CD4-positive, alpha-beta T cell (primary cell): ENCODE measurements around the gene FEZ2. TPM values are rescaled to one million over a fixed set of nuclear protein-coding genes. Genes with fewer than 3 reads are reported as not detected.

Experiments used
- ATAC-seq: fragments of 200-7000 bp; cut with Tn5 transposase; one replicate; pipeline ENCODE4 v1.10.0; 2022; ENCODE audit warnings: mild to moderate bottlenecking; ENCODE audit not compliant: poor library complexity
- CTCF ChIA-PET: fragments of 350-600 bp; sonication (Branson Sonifier 250); formaldehyde crosslinking; loops from one replicate; lab custom pipeline; 2021; ENCODE audit warnings: antibody characterized with exemption, inconsistent platforms; lab: Charles Lee
- POLR2A ChIA-PET: fragments of 350-600 bp; sonication (Branson Sonifier 250); formaldehyde crosslinking; loops from one replicate; lab custom pipeline; 2021; ENCODE audit warnings: antibody characterized with exemption, inconsistent platforms; lab: Charles Lee
- DNase-seq, 14 experiments: peaks; one replicate each; pipeline ENCODE4 v3.0.0-alpha.2; 2013 to 2020; ENCODE audit warnings: mixed read lengths in 2 of 14
- H3K27ac ChIP-seq, 2 donors: one replicate each; pipeline versions ENCODE4 v1.5.1 to v1.7.0; 2013; ENCODE audit warnings: low read length in 2 of 2, low read depth in 1 of 2, mild to moderate bottlenecking in 1 of 2
- H3K27me3 ChIP-seq, 2 experiments: 1 replicate in 1 of 2; 2 replicates in 1 of 2; pipeline versions ENCODE4 v1.6.1 to v1.7.0; 2013; ENCODE audit warnings: low read length in 2 of 2, control low read depth in 1 of 2, mild to moderate bottlenecking in 1 of 2, moderate library complexity in 1 of 2; ENCODE audit not compliant: insufficient read depth in 2 of 2, control insufficient read depth in 1 of 2
- H3K36me3 ChIP-seq: one replicate; pipeline ENCODE4 v1.6.1; 2013; ENCODE audit warnings: low read length, control low read depth; ENCODE audit not compliant: insufficient read depth
- H3K4me1 ChIP-seq: one replicate; pipeline ENCODE4 v1.6.1; 2013; ENCODE audit warnings: low read length, control low read depth; ENCODE audit not compliant: insufficient read depth
- H3K4me3 ChIP-seq: one replicate; pipeline ENCODE4 v1.5.1; 2013; ENCODE audit warnings: mild to moderate bottlenecking, low read length, moderate library complexity
- H3K9me3 ChIP-seq, 2 experiments: 1 replicate in 1 of 2; 2 replicates in 1 of 2; pipeline versions ENCODE4 v1.6.1 to v1.7.0; 2013; ENCODE audit warnings: low read length in 2 of 2, mild to moderate bottlenecking in 2 of 2, control low read depth in 1 of 2, moderate library complexity in 1 of 2; ENCODE audit not compliant: control insufficient read depth in 1 of 2, insufficient read depth in 1 of 2
- H3K27ac Mint-ChIP-seq: one replicate; pipeline ENCODE4 v1.8.0; 2020; ENCODE audit warnings: mixed read lengths
- H3K27me3 Mint-ChIP-seq: one replicate; pipeline ENCODE4 v1.8.0; 2021; ENCODE audit warnings: mixed read lengths
- H3K36me3 Mint-ChIP-seq: one replicate; pipeline ENCODE4 v1.8.0; 2021; ENCODE audit warnings: low read depth, mixed read lengths
- H3K4me1 Mint-ChIP-seq: one replicate; pipeline ENCODE4 v1.8.0; 2021; ENCODE audit warnings: low read depth, mixed read lengths
- H3K4me3 Mint-ChIP-seq: one replicate; pipeline ENCODE4 v1.8.0; 2020; ENCODE audit warnings: mild to moderate bottlenecking, mixed read lengths
- H3K9me3 Mint-ChIP-seq: one replicate; pipeline ENCODE4 v1.8.0; 2020; ENCODE audit warnings: mixed read lengths
- CTCF ChIP-seq: fragments of 200-600 bp; IDR thresholded peaks from one replicate; pipeline ENCODE4 v1.8.0; 2022; ENCODE audit warnings: antibody characterized with exemption, mild to moderate bottlenecking
- intact Hi-C, 2 experiments: fragments of 100-400 bp; cut with DNase I in 1 of 2; cut with micrococcal nuclease in 1 of 2; formaldehyde crosslinking; loops; one replicate each; pipeline versions ENCODE4 v1.15.1 to v1.9.0; 2023 to 2025; cut with DNase I, micrococcal nuclease
- total RNA-seq, 174 experiments: library from RNA in 2 of 174; stranded (reverse) in 2 of 174; gene quantifications; one replicate each; pipeline ENCODE4 v1.2.3 and lab custom pipeline; 2021 to 2026

FEZ2 gene
- total RNA-seq, 2 experiments from 2014 or later: 4.8 to 5.6 TPM

DNA sequence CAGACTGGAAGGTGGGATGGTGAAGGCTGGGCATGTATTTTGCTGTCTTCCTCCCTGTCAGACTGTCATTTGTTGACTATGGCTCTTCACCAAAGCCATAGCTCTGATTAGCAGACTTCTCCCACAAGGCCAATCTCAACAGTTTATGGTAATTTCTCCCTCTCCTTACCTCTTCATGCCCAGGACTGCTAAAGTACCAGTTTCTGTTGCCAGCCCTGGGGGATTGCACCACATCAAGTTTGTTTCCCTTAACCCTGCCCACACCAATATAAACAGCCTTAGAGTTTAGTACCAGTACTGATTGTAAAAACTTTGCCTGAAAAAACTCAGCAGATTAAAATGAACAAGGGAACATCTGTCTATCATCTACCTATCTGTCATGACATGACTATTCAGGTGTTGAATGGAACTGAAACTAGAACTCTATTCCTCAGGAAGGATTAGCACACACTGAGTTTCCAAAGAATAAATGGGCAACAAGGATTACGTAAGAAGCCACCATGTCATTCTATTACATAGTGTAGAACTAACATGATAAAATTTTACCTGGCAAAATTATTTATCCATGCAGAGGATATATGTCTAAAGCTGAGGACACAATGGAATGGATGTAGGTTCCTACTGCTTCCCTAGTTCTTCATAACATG, 13.7 kb downstream of the FEZ2 start:
- no peaks in the 10 kb centered on the region for H3K9me3 Mint-ChIP-seq
- ChIA-PET POLR2A (no interaction called here), CTCF (no interaction called here)
- no peaks in the 10 kb centered on the region for H3K4me1 Mint-ChIP-seq
- H3K27me3 ChIP-seq: no peaks in the 10 kb centered on the region
- H3K9me3 ChIP-seq: no peaks in the 10 kb centered on the region
- ATAC-seq: no peak
- peaks cover 84% of the 10 kb centered on the region for H3K36me3 Mint-ChIP-seq
- intact Hi-C loops: no loop called here
- peaks cover 40% of the 10 kb centered on the region for H3K36me3 ChIP-seq
- no peak overlapping the region for H3K4me3 Mint-ChIP-seq
- no peak overlapping the region for H3K4me3 ChIP-seq
- no peak for TF ChIP-seq CTCF
- H3K4me1 ChIP-seq: no peaks in the 10 kb centered on the region
- no peak overlapping the region for H3K27ac Mint-ChIP-seq
- no peak for DNase-seq
- no peak overlapping the region for H3K27ac ChIP-seq
- no peaks in the 10 kb centered on the region for H3K27me3 Mint-ChIP-seq

GRCh38 chr2:36582951-36583350, 15.0 kb downstream of the FEZ2 start:
- ATAC-seq (no peak), DNase-seq (no peak)
- Mint-ChIP-seq H3K27ac (no peak overlapping the region), H3K4me3 (no peak overlapping the region), H3K4me1 (no peaks in the 10 kb centered on the region), H3K9me3 (no peaks in the 10 kb centered on the region), H3K27me3 (no peaks in the 10 kb centered on the region), H3K36me3 (peaks cover 92% of the 10 kb centered on the region)
- Histone ChIP-seq H3K36me3 (peaks cover 45% of the 10 kb centered on the region), H3K27me3 (no peaks in the 10 kb centered on the region), H3K4me1 (no peaks in the 10 kb centered on the region), H3K9me3 (no peaks in the 10 kb centered on the region), H3K27ac (no peak overlapping the region), H3K4me3 (no peak overlapping the region)
- TF ChIP-seq CTCF: no peak
- ChIA-PET POLR2A (no interaction called here), CTCF (no interaction called here)
- intact Hi-C loops: no loop called here

GRCh38 chr2:36582538-36582937, 15.4 kb downstream of the FEZ2 start:
- ChIA-PET POLR2A (no interaction called here), CTCF (no interaction called here)
- DNase-seq: no peak
- no peaks in the 10 kb centered on the region for H3K27me3 ChIP-seq
- no peaks in the 10 kb centered on the region for H3K9me3 Mint-ChIP-seq
- no peak for TF ChIP-seq CTCF
- H3K36me3 ChIP-seq: peaks cover 49% of the 10 kb centered on the region
- H3K36me3 Mint-ChIP-seq: peaks cover 96% of the 10 kb centered on the region
- ATAC-seq: no peak
- no peak overlapping the region for H3K27ac ChIP-seq
- no peaks in the 10 kb centered on the region for H3K4me1 ChIP-seq
- no peaks in the 10 kb centered on the region for H3K27me3 Mint-ChIP-seq
- H3K4me3 ChIP-seq: no peak overlapping the region
- H3K4me1 Mint-ChIP-seq: no peaks in the 10 kb centered on the region
- H3K9me3 ChIP-seq: no peaks in the 10 kb centered on the region
- H3K4me3 Mint-ChIP-seq: no peak overlapping the region
- no peak overlapping the region for H3K27ac Mint-ChIP-seq
- intact Hi-C loops: no loop called here
